Measurements from ENCODE around the gene CMTM1.

GRCh38 chr16:66566051-66566901, at the start of gene CMTM1:
- TF ChIP-seq CTCF (IDR thresholded peaks at IDR 0.05; ENCODE audit: low read length) (no peak), EZH2 (optimal IDR thresholded peaks at IDR 0.05; ENCODE audit: low read depth, low read length) (no peak), EZH2phosphoT487 (IDR thresholded peaks at IDR 0.05; ENCODE audit: low read length) (no peak)
